GM12878 (cell line): ENCODE measurements around the gene CCDC82. TPM values are rescaled to one million over a fixed set of nuclear protein-coding genes. Genes with fewer than 3 reads are reported as not detected.

Source experiments
- ATAC-seq: fragments of 200-7000 bp; cut with Tn5 transposase; 3 replicates; pipeline ENCODE4 v1.9.1; 2020; ENCODE audit warnings: mild to moderate bottlenecking, moderate library complexity
- BruUV-seq: library from RNA; stranded (reverse); fragments of 400-500 nt; replicated peaks from 2 replicates; lab custom pipeline; 2021; lab: Mats Ljungman, UMichigan
- CTCF ChIA-PET: fragments of 300-600 bp; sonication (Branson Sonifier 250); formaldehyde crosslinking; extraction: SDS; loops from one replicate; lab custom pipeline; 2021; ENCODE audit warnings: inconsistent platforms; lab: Yijun Ruan, JAX
- POLR2A ChIA-PET: fragments of 350-600 bp; formaldehyde crosslinking; extraction: SDS; loops from one replicate; lab custom pipeline; 2021; ENCODE audit warnings: inconsistent platforms; lab: Charles Lee
- RAD21 ChIA-PET: fragments of 300-600 bp; sonication (Branson Sonifier 250); formaldehyde crosslinking; loops from one replicate; lab custom pipeline; 2023; ENCODE audit warnings: antibody characterized with exemption; ENCODE audit not compliant: unreplicated experiment; lab: Charles Lee
- SMC1A ChIA-PET: fragments of 300-600 bp; sonication (Branson Sonifier 250); formaldehyde crosslinking; loops from one replicate; lab custom pipeline; 2023; ENCODE audit not compliant: unreplicated experiment, uncharacterized antibody; lab: Charles Lee
- DNase-seq: peaks from one replicate; pipeline ENCODE4 v3.0.0-alpha.2; 2011; ENCODE audit warnings: low read depth, low spot score
- FAIRE-seq: peaks from 3 replicates; lab custom pipeline; 2011; peaks lifted over from hg19 to GRCh38; lab: Jason Lieb, UNC
- H2AFZ ChIP-seq: 2 replicates; pipeline ENCODE4 v1.6.0; 2011; ENCODE audit warnings: low read depth, low read length, control low read depth; ENCODE audit not compliant: control insufficient read depth
- H3K27ac ChIP-seq: 2 replicates; pipeline ENCODE4 v1.5.1; 2011; ENCODE audit warnings: control low read depth; ENCODE audit not compliant: control insufficient read depth, insufficient read depth
- H3K27me3 ChIP-seq, 2 experiments: replicated peaks in 1 of 2; 2 replicates each; pipeline versions ENCODE4 v1.6.0 to v1.6.1; 2011; ENCODE audit warnings: low read length in 1 of 2; ENCODE audit not compliant: control insufficient read depth in 2 of 2, insufficient read depth in 2 of 2
- H3K36me3 ChIP-seq, 2 experiments: 2 replicates each; pipeline ENCODE4 v1.5.1; 2011; ENCODE audit warnings: low read length in 1 of 2; ENCODE audit not compliant: control insufficient read depth in 2 of 2, insufficient read depth in 2 of 2
- H3K4me1 ChIP-seq: 2 replicates; pipeline ENCODE4 v1.6.1; 2011; ENCODE audit warnings: mild to moderate bottlenecking, low read length, moderate library complexity, mixed read lengths; ENCODE audit not compliant: control insufficient read depth, insufficient read depth
- H3K4me2 ChIP-seq: 2 replicates; pipeline ENCODE4 v1.6.0; 2011; ENCODE audit warnings: control low read depth; ENCODE audit not compliant: control insufficient read depth, insufficient read depth
- H3K4me3 ChIP-seq: fragments of 200-600 bp; sonication (generic); 2 replicates; pipeline ENCODE4 v1.5.1; 2016
- H3K79me2 ChIP-seq: 2 replicates; pipeline ENCODE4 v1.6.0; 2011; ENCODE audit warnings: low read length; ENCODE audit not compliant: control insufficient read depth, insufficient read depth
- H3K9ac ChIP-seq: 2 replicates; pipeline ENCODE4 v1.8.0; 2011; ENCODE audit warnings: low read length, control low read depth, mixed read lengths; ENCODE audit not compliant: control insufficient read depth, insufficient read depth
- H3K9me3 ChIP-seq: replicated peaks from 3 replicates; pipeline ENCODE4 v1.5.1; 2011; ENCODE audit warnings: mild to moderate bottlenecking, low read length; ENCODE audit not compliant: control insufficient read depth, insufficient read depth
- H4K20me1 ChIP-seq: 2 replicates; pipeline ENCODE4 v1.6.0; 2011; ENCODE audit not compliant: control insufficient read depth, insufficient read depth
- CBX5 ChIP-seq: sonication (generic); IDR thresholded peaks from 2 replicates; pipeline ENCODE4 v1.6.1; 2016; ENCODE audit warnings: low read depth, moderate library complexity, mild to moderate bottlenecking, inconsistent platforms
- CHD4 ChIP-seq: fragments of 200-600 bp; sonication (generic); IDR thresholded peaks from 2 replicates; pipeline ENCODE4 v1.6.1; 2016; ENCODE audit warnings: mild to moderate bottlenecking
- EZH2 ChIP-seq: IDR thresholded peaks from 2 replicates; pipeline ENCODE4 v1.6.1; 2012; ENCODE audit warnings: low read depth, mild to moderate bottlenecking, control low read depth, inconsistent platforms, low read length, borderline replicate concordance; ENCODE audit not compliant: control insufficient read depth
- FOS ChIP-seq: IDR thresholded peaks from 3 replicates; pipeline ENCODE4 v1.6.1; 2011; ENCODE audit warnings: borderline replicate concordance; ENCODE audit not compliant: insufficient read length; ENCODE audit errors: extremely low read depth
- JUNB ChIP-seq: IDR thresholded peaks from 2 replicates; pipeline ENCODE4 v1.6.1; 2016; ENCODE audit warnings: antibody characterized with exemption, mild to moderate bottlenecking
- JUND ChIP-seq: IDR thresholded peaks from 2 replicates; pipeline ENCODE4 v1.6.1; 2012; ENCODE audit warnings: low read depth, mild to moderate bottlenecking, low read length, improper control_type of control experiment, moderate library complexity
- MYB ChIP-seq: fragments of 150-350 bp; IDR thresholded peaks from 2 replicates; pipeline ENCODE4 v1.6.1; 2014; ENCODE audit warnings: mild to moderate bottlenecking, low read depth, low read length, borderline replicate concordance
- PAX5 ChIP-seq: IDR thresholded peaks from 2 replicates; pipeline ENCODE4 v1.6.1; 2011; ENCODE audit warnings: low read depth, low read length, borderline replicate concordance
- POU2F2 ChIP-seq: IDR thresholded peaks from 3 replicates; pipeline ENCODE4 v1.6.1; 2011; ENCODE audit warnings: low read depth, mild to moderate bottlenecking, low read length, borderline replicate concordance
- RUNX3 ChIP-seq: IDR thresholded peaks from 2 replicates; pipeline ENCODE4 v1.6.1; 2012; ENCODE audit warnings: low read length, inconsistent platforms
- SIX5 ChIP-seq: IDR thresholded peaks from 2 replicates; pipeline ENCODE4 v1.6.1; 2011; ENCODE audit warnings: mild to moderate bottlenecking, low read depth, low read length, moderate library complexity; ENCODE audit not compliant: severe bottlenecking
- TCF7 ChIP-seq: IDR thresholded peaks from 2 replicates; pipeline ENCODE4 v1.6.1; 2014; ENCODE audit warnings: antibody characterized with exemption, borderline replicate concordance
- ZBTB11 ChIP-seq: fragments of 450-650 bp; formaldehyde crosslinking; IDR thresholded peaks from 2 replicates; pipeline ENCODE4 v1.5.0; 2022; ENCODE audit warnings: mild to moderate bottlenecking, missing genetic modification characterization
- WGBS: methylation state at CpG from one replicate; pipeline ENCODE4 v1.1.6; 2016; ENCODE audit warnings: low lambda C conversion rate; ENCODE audit not compliant: insufficient replicate concordance, insufficient coverage; ENCODE audit errors: missing lambda C conversion rate; 5-methylcytosine and 5-hydroxymethylcytosine counted together
- in situ Hi-C: fragments of 300-500 bp; cut with MboI; formaldehyde crosslinking; loops from 9 replicates; pipeline ENCODE4 v1.14.3; 2018; ENCODE audit warnings: mixed read lengths
- intact Hi-C: fragments of 100-400 bp; cut with micrococcal nuclease; formaldehyde crosslinking; loops from one replicate; pipeline ENCODE4 v1.14.2; 2022; ENCODE audit not compliant: unreplicated experiment
- polyA plus RNA-seq, 11 experiments: library from polyadenylated mRNA; depleted of rRNA in 4 of 11; unstranded in 6 of 11; stranded (reverse) in 5 of 11; fragments of >200 nt; fragmentation: Nextera tagmentation in 4 of 11; fragmentation: Illumina TruSeq in 1 of 11; extraction: Ambion mirVana in 4 of 11; extraction: Trizol in 1 of 11; gene quantifications; 1 replicate in 1 of 11; 2 replicates in 10 of 11; pipeline versions ENCODE4 v1.2.1 to v1.2.3, GENCODE V29; 2011 to 2016; ENCODE audit warnings: inconsistent platforms in 2 of 11, missing spikeins in 2 of 11, low read depth in 1 of 11
- total RNA-seq, 4 experiments: library from RNA; depleted of rRNA in 3 of 4; stranded (reverse); fragments of >200 nt in 3 of 4; fragmentation: Illumina TruSeq in 1 of 4; extraction: Trizol in 1 of 4; gene quantifications; 2 replicates each; pipeline versions ENCODE4 v1.2.1 to v1.2.3, GENCODE V29; 2013 to 2021

CCDC82 gene
- total and polyA plus RNA-seq, 10 of the 15 experiments (the other 5 are each of a cell fraction or from before 2014, with no cell fraction given): 15.2 to 62.4 (median 28.8) TPM

GRCh38 chr11:96333191-96333719 is 56.5 kb downstream of the CCDC82 start (continued):
- TF ChIP-seq POU2F2 (no peak), TCF7 (no peak), JUNB (no peak), PAX5 (no peak), EZH2 (no peak), RUNX3 (no peak), FOS (no peak), SIX5 (no peak)

- H3K27me3 ChIP-seq: no peaks in the 10 kb centered on the region
- peaks cover 12% of the 10 kb centered on the region; the same call in 1 of the 2 replicates for H3K4me1 ChIP-seq
- no TSS peak for BruUV-seq
- peaks cover 0 to 5% of the 10 kb centered on the region in 2 experiments; a peak in 1 of 4 replicates for H3K36me3 ChIP-seq
- H4K20me1 ChIP-seq: no peaks in the 10 kb centered on the region; the same call in 1 of the 2 replicates
- POLR2A ChIA-PET: interaction anchor here (0.5 to 1.2 kb wide), 4 partner anchors 17 to 768 kb away, joined by 3 to 6 read pairs (median 4); no protein-coding TSS in a partner anchor
- RAD21 ChIA-PET: interaction anchor here (0.7 to 1.7 kb wide), 3 partner anchors 57 to 277 kb away, joined by 3 to 5 read pairs (median 3); partner anchors contain the start of genes CCDC82 and JRKL
- DNase-seq (no peak), ATAC-seq (no peak), FAIRE-seq (no peak)
- CTCF ChIA-PET: interaction anchor here (0.8 to 3.9 kb wide), 4 partner anchors 10 to 277 kb away, joined by 4 to 26 read pairs (median 4); partner anchors contain the start of gene MAML2
- no peak overlapping the region for H3K4me3 ChIP-seq
- SMC1A ChIA-PET: interaction anchor here (0.7 to 2.2 kb wide), 9 partner anchors 9 to 496 kb away, joined by 3 to 15 read pairs (median 5); partner anchors contain the start of gene MAML2
- WGBS: 98% methylated on average over 8 of the region's 8 CpGs
- no peak overlapping the region for H2AFZ ChIP-seq
- no peak overlapping the region for H3K9ac ChIP-seq
- in situ Hi-C loops: no loop called here
- H3K27ac ChIP-seq: no peak overlapping the region
- intact Hi-C loops: no loop called here
- H3K9me3 ChIP-seq: no peaks in the 10 kb centered on the region; the same call in 2 of the 3 replicates
- TF ChIP-seq JUND: no peak
- no peak for TF ChIP-seq CBX5
- TF ChIP-seq MYB: no peak
- TF ChIP-seq ZBTB11 (CRISPR knock-in tag): no peak
- no peak for TF ChIP-seq CHD4
- H3K79me2 ChIP-seq: peaks cover 93% of the 10 kb centered on the region
- peak overlapping the region; percentile 40 for H3K4me2 ChIP-seq
Observed at GRCh38 chr11:96332126-96332771, 57.5 kb downstream of the CCDC82 start.
